Measurements from ENCODE around the gene IZUMO1. TPM values are rescaled to one million over a fixed set of nuclear protein-coding genes. Genes with fewer than 3 reads are reported as not detected.

IZUMO1 gene
- polyA plus RNA-seq, 1 donor (not counting 4 experiments of a cell fraction or from before 2014, with no cell fraction given): 0.63 TPM

DNA sequence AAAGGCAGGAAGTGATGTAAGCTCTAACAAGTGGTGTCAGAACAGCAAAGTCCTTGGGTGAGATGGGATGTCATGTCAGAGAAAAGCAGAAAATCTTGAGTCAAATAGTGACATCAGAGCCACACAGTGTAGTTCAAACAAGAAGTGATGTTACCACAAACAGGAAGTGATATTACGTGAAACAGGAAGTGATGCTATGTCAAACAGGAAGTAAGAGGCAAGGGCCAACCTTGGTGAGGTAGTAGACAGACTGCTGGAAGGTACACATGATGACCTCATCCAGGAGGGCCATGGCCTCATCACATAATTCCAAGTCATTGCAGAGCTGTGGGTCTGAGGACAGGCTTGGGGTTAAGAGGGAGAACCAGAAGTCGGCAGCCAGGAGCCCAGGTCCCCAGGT lies 20.2 kb downstream of the IZUMO1 start:
- Histone ChIP-seq H3K36me3 (ENCODE audit: control insufficient read depth in 2 of 2, extremely low read depth in 1 of 2, insufficient read depth in 2 of 2, low read length in 2 of 2) (peaks cover 0 to 6% of the 10 kb centered on the region in 2 experiments), H4K20me1 (ENCODE audit: control insufficient read depth, extremely low read depth, insufficient read depth, low read length) (no peaks in the 10 kb centered on the region), H3K9me1 (ENCODE audit: control insufficient read depth, extremely low read depth, insufficient read depth, low read length) (no peaks in the 10 kb centered on the region), H3K9ac (ENCODE audit: control insufficient read depth, extremely low read depth, insufficient read depth, low read length) (no peak overlapping the region), H3K4me1 (ENCODE audit: control insufficient read depth, extremely low read depth, insufficient read depth, low read length) (peaks cover 14% of the 10 kb centered on the region), H3K27me3 (ENCODE audit: control insufficient read depth, extremely low read depth, insufficient read depth, low read length) (no peaks in the 10 kb centered on the region), H3K27ac (ENCODE audit: control insufficient read depth, insufficient read depth, low read length) (no peak overlapping the region), H3K4me2 (ENCODE audit: control insufficient read depth, extremely low read depth, insufficient read depth, low read depth, low read length) (no peak overlapping the region), H3K79me2 (ENCODE audit: control insufficient read depth, insufficient read depth, low read length) (no peaks in the 10 kb centered on the region), H3K9me3 (ENCODE audit: control insufficient read depth, low read depth, low read length) (no peaks in the 10 kb centered on the region), H2AFZ (ENCODE audit: control insufficient read depth, low read length) (peak overlapping the region; percentile 8), H3K4me3 (ENCODE audit: control insufficient read depth in 2 of 3, extremely low read depth in 1 of 3, insufficient read depth in 2 of 3, low read depth in 1 of 3, low read length in 3 of 3) (no peak overlapping the region)
- TF ChIP-seq, protein P1, sequence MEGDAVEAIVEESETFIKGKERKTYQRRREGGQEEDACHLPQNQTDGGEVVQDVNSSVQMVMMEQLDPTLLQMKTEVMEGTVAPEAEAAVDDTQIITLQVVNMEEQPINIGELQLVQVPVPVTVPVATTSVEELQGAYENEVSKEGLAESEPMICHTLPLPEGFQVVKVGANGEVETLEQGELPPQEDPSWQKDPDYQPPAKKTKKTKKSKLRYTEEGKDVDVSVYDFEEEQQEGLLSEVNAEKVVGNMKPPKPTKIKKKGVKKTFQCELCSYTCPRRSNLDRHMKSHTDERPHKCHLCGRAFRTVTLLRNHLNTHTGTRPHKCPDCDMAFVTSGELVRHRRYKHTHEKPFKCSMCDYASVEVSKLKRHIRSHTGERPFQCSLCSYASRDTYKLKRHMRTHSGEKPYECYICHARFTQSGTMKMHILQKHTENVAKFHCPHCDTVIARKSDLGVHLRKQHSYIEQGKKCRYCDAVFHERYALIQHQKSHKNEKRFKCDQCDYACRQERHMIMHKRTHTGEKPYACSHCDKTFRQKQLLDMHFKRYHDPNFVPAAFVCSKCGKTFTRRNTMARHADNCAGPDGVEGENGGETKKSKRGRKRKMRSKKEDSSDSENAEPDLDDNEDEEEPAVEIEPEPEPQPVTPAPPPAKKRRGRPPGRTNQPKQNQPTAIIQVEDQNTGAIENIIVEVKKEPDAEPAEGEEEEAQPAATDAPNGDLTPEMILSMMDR (optimal IDR thresholded peaks at IDR 0.05 in 1 of 3, IDR thresholded peaks at IDR 0.05 in 1 of 3, conservative IDR thresholded peaks at IDR 0.05 in 1 of 3; ENCODE audit: extremely low read depth in 1 of 3, insufficient read depth in 2 of 3, low read length in 3 of 3): no peak
- no peak for TF ChIP-seq EZH2 (IDR thresholded peaks at IDR 0.05; ENCODE audit: low read length)
- DNase-seq (ENCODE audit: low read depth, low spot score) (no peak), FAIRE-seq (no peak)
- dilution Hi-C loops (cut with MboI; ENCODE audit: extremely low pct_ligation_motif_present, low sequenced_read_pairs): no loop called here

DNA sequence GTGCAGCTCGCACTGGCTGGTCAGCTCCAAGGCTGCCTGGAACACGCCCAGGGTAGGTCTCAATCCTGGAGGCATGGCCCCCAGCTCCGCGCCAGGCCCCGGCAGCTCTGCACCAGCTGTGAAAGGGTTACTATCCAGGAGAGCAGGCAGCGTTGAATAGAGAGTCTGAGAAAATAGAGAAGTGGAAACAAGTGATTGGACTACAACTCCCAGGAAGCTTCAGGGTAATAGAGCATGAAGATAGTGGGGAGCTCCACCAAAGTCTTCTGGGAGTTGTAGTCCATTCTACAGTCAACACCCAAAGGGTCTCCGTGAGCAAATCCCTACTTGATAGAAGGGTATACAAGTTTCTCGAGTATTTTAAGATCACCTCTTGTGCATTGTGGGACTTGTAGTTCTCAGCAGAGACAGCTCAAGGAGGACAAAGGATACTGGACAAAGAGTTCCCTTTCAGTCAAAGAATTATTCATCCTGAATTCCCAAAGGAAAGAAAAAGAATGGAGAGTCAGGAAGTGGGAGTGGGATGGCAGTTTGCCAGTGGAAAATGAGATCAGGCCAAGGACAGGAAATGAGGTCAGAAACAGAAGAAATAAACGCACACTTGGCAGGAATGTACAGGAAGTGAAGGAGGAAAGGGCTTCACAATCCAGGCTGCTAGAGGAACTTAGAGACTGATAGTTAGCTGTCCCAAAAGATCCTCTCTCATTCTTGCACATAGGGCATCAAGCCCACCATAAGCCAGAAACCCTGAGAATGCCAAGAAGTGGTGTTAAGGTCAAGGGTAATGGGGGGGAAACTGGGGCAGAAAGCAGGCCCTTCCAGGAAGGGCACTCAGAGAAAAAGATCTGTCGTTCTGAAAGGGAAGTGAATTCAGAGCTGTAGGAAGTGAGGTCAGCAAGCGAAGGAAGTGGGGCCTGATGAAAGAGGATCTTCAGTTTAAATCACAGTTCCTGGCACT lies 21.6 kb downstream of the IZUMO1 start:
- H3K4me3 ChIP-seq (ENCODE audit: control insufficient read depth in 2 of 3, extremely low read depth in 1 of 3, insufficient read depth in 2 of 3, low read depth in 1 of 3, low read length in 3 of 3): no peak overlapping the region
- no peaks in the 10 kb centered on the region for H3K9me3 ChIP-seq (ENCODE audit: control insufficient read depth, low read depth, low read length)
- H3K27me3 ChIP-seq (ENCODE audit: control insufficient read depth, extremely low read depth, insufficient read depth, low read length): no peaks in the 10 kb centered on the region
- dilution Hi-C loops (cut with MboI; ENCODE audit: extremely low pct_ligation_motif_present, low sequenced_read_pairs): no loop called here
- peaks cover 0 to 6% of the 10 kb centered on the region in 2 experiments for H3K36me3 ChIP-seq (ENCODE audit: control insufficient read depth in 2 of 2, extremely low read depth in 1 of 2, insufficient read depth in 2 of 2, low read length in 2 of 2)
- TF ChIP-seq, protein P1 (optimal IDR thresholded peaks at IDR 0.05 in 1 of 3, IDR thresholded peaks at IDR 0.05 in 1 of 3, conservative IDR thresholded peaks at IDR 0.05 in 1 of 3; ENCODE audit: extremely low read depth in 1 of 3, insufficient read depth in 2 of 3, low read length in 3 of 3): no peak
- no peak for TF ChIP-seq EZH2 (IDR thresholded peaks at IDR 0.05; ENCODE audit: low read length)
- H3K9ac ChIP-seq (ENCODE audit: control insufficient read depth, extremely low read depth, insufficient read depth, low read length): no peak overlapping the region
- H3K79me2 ChIP-seq (ENCODE audit: control insufficient read depth, insufficient read depth, low read length): no peaks in the 10 kb centered on the region
- H3K4me2 ChIP-seq (ENCODE audit: control insufficient read depth, extremely low read depth, insufficient read depth, low read depth, low read length): peak overlapping the region; percentile 11
- H3K27ac ChIP-seq (ENCODE audit: control insufficient read depth, insufficient read depth, low read length): peak overlapping the region; percentile 63
- peak overlapping the region; percentile 85 for H2AFZ ChIP-seq (ENCODE audit: control insufficient read depth, low read length)
- H4K20me1 ChIP-seq (ENCODE audit: control insufficient read depth, extremely low read depth, insufficient read depth, low read length): no peaks in the 10 kb centered on the region
- no peaks in the 10 kb centered on the region for H3K9me1 ChIP-seq (ENCODE audit: control insufficient read depth, extremely low read depth, insufficient read depth, low read length)
- peak; percentile 85 for FAIRE-seq
- peak; percentile 76 for DNase-seq (ENCODE audit: low read depth, low spot score)
- H3K4me1 ChIP-seq (ENCODE audit: control insufficient read depth, extremely low read depth, insufficient read depth, low read length): peaks cover 14% of the 10 kb centered on the region
